NB4 (cell line): ENCODE measurements around the gene KLK6.

Source experiments
- POLR2A ChIP-seq: IDR thresholded peaks from 2 replicates; pipeline ENCODE4 v1.6.1; 2011; ENCODE audit warnings: mild to moderate bottlenecking; ENCODE audit not compliant: insufficient read length; ENCODE audit errors: extremely low read depth
- TF ChIP-seq, protein P1 (sequence below): IDR thresholded peaks from one replicate; pipeline ENCODE4 v1.5.1; 2012; ENCODE audit warnings: low read depth, low read length

DNA sequence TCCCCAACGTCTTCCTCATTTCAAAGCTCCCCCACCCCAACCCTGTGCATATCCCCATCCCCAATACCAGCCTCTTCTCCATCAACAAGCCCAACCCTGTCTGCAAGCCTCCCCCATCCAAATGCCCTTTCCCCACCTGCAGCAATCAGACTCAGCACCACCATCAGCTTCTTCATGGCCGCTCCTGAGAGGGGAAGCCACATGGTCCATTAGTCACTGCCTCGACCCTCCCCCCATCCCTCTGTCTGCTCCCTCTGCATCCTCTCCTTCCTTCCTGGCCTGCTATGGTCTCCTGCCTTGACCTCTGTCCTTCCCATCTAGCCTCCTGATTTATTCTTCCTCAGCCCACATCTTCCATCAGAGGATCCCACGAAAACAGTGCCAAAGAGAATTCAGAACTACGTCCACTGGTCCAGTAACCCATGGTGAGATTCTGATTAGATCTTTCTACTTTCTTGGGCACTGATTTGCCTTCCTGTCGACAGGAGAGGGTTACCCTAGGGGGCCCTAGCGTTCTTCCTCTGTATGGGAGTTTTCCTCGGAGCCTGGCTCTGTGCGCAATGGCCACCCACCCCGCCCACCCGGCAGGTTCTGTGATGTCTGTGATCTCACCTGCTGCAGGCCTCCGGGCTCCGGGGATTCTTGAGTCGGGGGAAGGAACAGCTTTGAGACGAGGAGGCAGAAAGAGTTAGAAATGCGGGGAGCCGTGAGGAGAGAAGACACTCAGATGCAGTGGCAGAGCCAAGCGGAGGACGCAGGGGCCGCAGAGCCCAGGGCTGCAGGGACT, 1.3 kb downstream of the KLK6 start:
- TF ChIP-seq POLR2A, result no peak
- TF ChIP-seq, protein P1, sequence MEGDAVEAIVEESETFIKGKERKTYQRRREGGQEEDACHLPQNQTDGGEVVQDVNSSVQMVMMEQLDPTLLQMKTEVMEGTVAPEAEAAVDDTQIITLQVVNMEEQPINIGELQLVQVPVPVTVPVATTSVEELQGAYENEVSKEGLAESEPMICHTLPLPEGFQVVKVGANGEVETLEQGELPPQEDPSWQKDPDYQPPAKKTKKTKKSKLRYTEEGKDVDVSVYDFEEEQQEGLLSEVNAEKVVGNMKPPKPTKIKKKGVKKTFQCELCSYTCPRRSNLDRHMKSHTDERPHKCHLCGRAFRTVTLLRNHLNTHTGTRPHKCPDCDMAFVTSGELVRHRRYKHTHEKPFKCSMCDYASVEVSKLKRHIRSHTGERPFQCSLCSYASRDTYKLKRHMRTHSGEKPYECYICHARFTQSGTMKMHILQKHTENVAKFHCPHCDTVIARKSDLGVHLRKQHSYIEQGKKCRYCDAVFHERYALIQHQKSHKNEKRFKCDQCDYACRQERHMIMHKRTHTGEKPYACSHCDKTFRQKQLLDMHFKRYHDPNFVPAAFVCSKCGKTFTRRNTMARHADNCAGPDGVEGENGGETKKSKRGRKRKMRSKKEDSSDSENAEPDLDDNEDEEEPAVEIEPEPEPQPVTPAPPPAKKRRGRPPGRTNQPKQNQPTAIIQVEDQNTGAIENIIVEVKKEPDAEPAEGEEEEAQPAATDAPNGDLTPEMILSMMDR, result no peak
